GM12878 (cell line): Measurements from ENCODE around the gene FRZB. TPM values are rescaled to one million over a fixed set of nuclear protein-coding genes. Genes with fewer than 3 reads are reported as not detected.

Source experiments
- ATAC-seq: fragments of 200-7000 bp; cut with Tn5 transposase; 3 replicates; pipeline ENCODE4 v1.9.1; 2020; ENCODE audit warnings: mild to moderate bottlenecking, moderate library complexity
- BruUV-seq: library from RNA; stranded (reverse); fragments of 400-500 nt; replicated peaks from 2 replicates; lab custom pipeline; 2021; lab: Mats Ljungman, UMichigan
- CTCF ChIA-PET: fragments of 300-600 bp; sonication (Branson Sonifier 250); formaldehyde crosslinking; extraction: SDS; loops from one replicate; lab custom pipeline; 2021; ENCODE audit warnings: inconsistent platforms; lab: Yijun Ruan, JAX
- POLR2A ChIA-PET: fragments of 350-600 bp; formaldehyde crosslinking; extraction: SDS; loops from one replicate; lab custom pipeline; 2021; ENCODE audit warnings: inconsistent platforms; lab: Charles Lee
- RAD21 ChIA-PET: fragments of 300-600 bp; sonication (Branson Sonifier 250); formaldehyde crosslinking; loops from one replicate; lab custom pipeline; 2023; ENCODE audit warnings: antibody characterized with exemption; ENCODE audit not compliant: unreplicated experiment; lab: Charles Lee
- SMC1A ChIA-PET: fragments of 300-600 bp; sonication (Branson Sonifier 250); formaldehyde crosslinking; loops from one replicate; lab custom pipeline; 2023; ENCODE audit not compliant: unreplicated experiment, uncharacterized antibody; lab: Charles Lee
- DNase-seq: peaks from one replicate; pipeline ENCODE4 v3.0.0-alpha.2; 2011; ENCODE audit warnings: low read depth, low spot score
- FAIRE-seq: peaks from 3 replicates; lab custom pipeline; 2011; peaks lifted over from hg19 to GRCh38; lab: Jason Lieb, UNC
- H2AFZ ChIP-seq: 2 replicates; pipeline ENCODE4 v1.6.0; 2011; ENCODE audit warnings: low read depth, low read length, control low read depth; ENCODE audit not compliant: control insufficient read depth
- H3K27ac ChIP-seq: 2 replicates; pipeline ENCODE4 v1.5.1; 2011; ENCODE audit warnings: control low read depth; ENCODE audit not compliant: control insufficient read depth, insufficient read depth
- H3K27me3 ChIP-seq, 2 experiments: replicated peaks in 1 of 2; 2 replicates each; pipeline versions ENCODE4 v1.6.0 to v1.6.1; 2011; ENCODE audit warnings: low read length in 1 of 2; ENCODE audit not compliant: control insufficient read depth in 2 of 2, insufficient read depth in 2 of 2
- H3K36me3 ChIP-seq, 2 experiments: 2 replicates each; pipeline ENCODE4 v1.5.1; 2011; ENCODE audit warnings: low read length in 1 of 2; ENCODE audit not compliant: control insufficient read depth in 2 of 2, insufficient read depth in 2 of 2
- H3K4me1 ChIP-seq: 2 replicates; pipeline ENCODE4 v1.6.1; 2011; ENCODE audit warnings: mild to moderate bottlenecking, low read length, moderate library complexity, mixed read lengths; ENCODE audit not compliant: control insufficient read depth, insufficient read depth
- H3K4me2 ChIP-seq: 2 replicates; pipeline ENCODE4 v1.6.0; 2011; ENCODE audit warnings: control low read depth; ENCODE audit not compliant: control insufficient read depth, insufficient read depth
- H3K4me3 ChIP-seq: fragments of 200-600 bp; sonication (generic); 2 replicates; pipeline ENCODE4 v1.5.1; 2016
- H3K79me2 ChIP-seq: 2 replicates; pipeline ENCODE4 v1.6.0; 2011; ENCODE audit warnings: low read length; ENCODE audit not compliant: control insufficient read depth, insufficient read depth
- H3K9ac ChIP-seq: 2 replicates; pipeline ENCODE4 v1.8.0; 2011; ENCODE audit warnings: low read length, control low read depth, mixed read lengths; ENCODE audit not compliant: control insufficient read depth, insufficient read depth
- H3K9me3 ChIP-seq: replicated peaks from 3 replicates; pipeline ENCODE4 v1.5.1; 2011; ENCODE audit warnings: mild to moderate bottlenecking, low read length; ENCODE audit not compliant: control insufficient read depth, insufficient read depth
- H4K20me1 ChIP-seq: 2 replicates; pipeline ENCODE4 v1.6.0; 2011; ENCODE audit not compliant: control insufficient read depth, insufficient read depth
- BRCA1 ChIP-seq: IDR thresholded peaks from 2 replicates; pipeline ENCODE4 v1.6.1; 2011; ENCODE audit warnings: low read depth, low read length, improper control_type of control experiment
- CBX5 ChIP-seq: sonication (generic); IDR thresholded peaks from 2 replicates; pipeline ENCODE4 v1.6.1; 2016; ENCODE audit warnings: low read depth, moderate library complexity, mild to moderate bottlenecking, inconsistent platforms
- EGR1 ChIP-seq, 2 experiments: IDR thresholded peaks; 1 replicate in 1 of 2; 2 replicates in 1 of 2; pipeline ENCODE4 v1.6.1; 2011 to 2012; ENCODE audit warnings: low read depth in 2 of 2, low read length in 2 of 2, borderline replicate concordance in 1 of 2, mild to moderate bottlenecking in 1 of 2, moderate library complexity in 1 of 2
- ETV6 ChIP-seq, 2 experiments: fragments of 450-650 bp in 1 of 2; IDR thresholded peaks in 1 of 2; conservative IDR thresholded peaks in 1 of 2; 2 replicates each; pipeline ENCODE4 v1.6.1; 2014; ENCODE audit warnings: antibody characterized with exemption in 1 of 2, borderline replicate concordance in 1 of 2, low read depth in 1 of 2, mild to moderate bottlenecking in 1 of 2, moderate library complexity in 1 of 2
- MYC ChIP-seq: IDR thresholded peaks from 2 replicates; pipeline ENCODE4 v1.6.1; 2011; ENCODE audit warnings: mild to moderate bottlenecking, low read length, moderate library complexity, inconsistent platforms; ENCODE audit not compliant: insufficient read depth, insufficient replicate concordance, insufficient read length, severe bottlenecking
- NR2C1 ChIP-seq: fragments of 450-650 bp; IDR thresholded peaks from 2 replicates; pipeline ENCODE4 v1.6.1; 2017; ENCODE audit warnings: antibody characterized with exemption, mild to moderate bottlenecking, moderate library complexity
- NRF1 ChIP-seq: conservative IDR thresholded peaks from 2 replicates; pipeline ENCODE4 v1.6.1; 2011; ENCODE audit warnings: mild to moderate bottlenecking, low read depth, low read length, improper control_type of control experiment
- RAD51 ChIP-seq: fragments of 450-650 bp; IDR thresholded peaks from 2 replicates; pipeline ENCODE4 v1.6.1; 2016; ENCODE audit warnings: moderate library complexity, mild to moderate bottlenecking, inconsistent platforms
- SMARCA5 ChIP-seq: fragments of 450-650 bp; IDR thresholded peaks from 2 replicates; pipeline ENCODE4 v1.6.1; 2017; ENCODE audit warnings: mild to moderate bottlenecking
- SMC3 ChIP-seq: IDR thresholded peaks from 2 replicates; pipeline ENCODE4 v1.6.1; 2011; ENCODE audit warnings: low read length, improper control_type of control experiment, borderline replicate concordance
- ZZZ3 ChIP-seq: IDR thresholded peaks from 2 replicates; pipeline ENCODE4 v1.6.1; 2011; ENCODE audit warnings: low read depth; ENCODE audit not compliant: control insufficient read depth, insufficient read length
- WGBS: methylation state at CpG from one replicate; pipeline ENCODE4 v1.1.6; 2016; ENCODE audit warnings: low lambda C conversion rate; ENCODE audit not compliant: insufficient replicate concordance, insufficient coverage; ENCODE audit errors: missing lambda C conversion rate; 5-methylcytosine and 5-hydroxymethylcytosine counted together
- in situ Hi-C: fragments of 300-500 bp; cut with MboI; formaldehyde crosslinking; loops from 9 replicates; pipeline ENCODE4 v1.14.3; 2018; ENCODE audit warnings: mixed read lengths
- intact Hi-C: fragments of 100-400 bp; cut with micrococcal nuclease; formaldehyde crosslinking; loops from one replicate; pipeline ENCODE4 v1.14.2; 2022; ENCODE audit not compliant: unreplicated experiment
- polyA plus RNA-seq, 11 experiments: library from polyadenylated mRNA; depleted of rRNA in 4 of 11; unstranded in 6 of 11; stranded (reverse) in 5 of 11; fragments of >200 nt; fragmentation: Nextera tagmentation in 4 of 11; fragmentation: Illumina TruSeq in 1 of 11; extraction: Ambion mirVana in 4 of 11; extraction: Trizol in 1 of 11; gene quantifications; 1 replicate in 1 of 11; 2 replicates in 10 of 11; pipeline versions ENCODE4 v1.2.1 to v1.2.3, GENCODE V29; 2011 to 2016; ENCODE audit warnings: inconsistent platforms in 2 of 11, missing spikeins in 2 of 11, low read depth in 1 of 11
- total RNA-seq, 4 experiments: library from RNA; depleted of rRNA in 3 of 4; stranded (reverse); fragments of >200 nt in 3 of 4; fragmentation: Illumina TruSeq in 1 of 4; extraction: Trizol in 1 of 4; gene quantifications; 2 replicates each; pipeline versions ENCODE4 v1.2.1 to v1.2.3, GENCODE V29; 2013 to 2021
- TF ChIP-seq, protein P1 (sequence below): fragments of 450-650 bp; IDR thresholded peaks from 2 replicates; pipeline ENCODE4 v1.6.1; 2017; ENCODE audit warnings: borderline replicate concordance
- TF ChIP-seq, protein P2 (sequence below): IDR thresholded peaks from 2 replicates; pipeline ENCODE4 v1.6.1; 2012; ENCODE audit warnings: low read depth, low read length, improper control_type of control experiment
- TF ChIP-seq, protein P3 (sequence below): IDR thresholded peaks from 2 replicates; pipeline ENCODE4 v1.6.1; 2011; ENCODE audit warnings: low read depth, mild to moderate bottlenecking, low read length, moderate library complexity, borderline replicate concordance; ENCODE audit errors: extremely low read depth

FRZB gene
- total and polyA plus RNA-seq, 10 of the 15 experiments (the other 5 are each of a cell fraction or from before 2014, with no cell fraction given), result 0.03 TPM; not detected in 9

DNA sequence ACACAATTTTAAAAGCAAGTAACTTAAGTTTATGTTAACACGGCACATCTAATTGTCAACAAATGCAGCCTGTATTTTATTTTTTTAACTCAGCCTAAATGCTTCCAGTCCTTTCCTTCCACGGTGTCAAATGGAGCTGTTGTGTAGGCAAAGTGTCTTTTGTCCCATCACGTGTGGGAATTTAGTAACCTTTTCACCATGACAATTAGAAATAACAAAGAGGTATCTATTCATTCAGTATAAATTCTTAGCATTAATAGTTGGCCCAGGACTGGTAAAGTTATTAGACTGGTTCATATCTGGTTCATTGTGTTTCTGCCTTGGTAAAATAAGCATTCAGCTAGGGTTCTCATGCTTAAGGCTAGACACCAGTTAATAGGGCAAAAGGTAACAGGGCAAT, 47.9 kb downstream of the FRZB start:
- intact Hi-C loops (no loop called here), in situ Hi-C loops (no loop called here)
- peaks cover 0 to 2% of the 10 kb centered on the region in 2 experiments; a peak in 1 of 4 replicates for H3K27me3 ChIP-seq
- ChIA-PET POLR2A (interaction anchor here (0.7 kb wide), 1 partner anchor 13 kb away, joined by 3 read pairs; no protein-coding TSS in a partner anchor), RAD21 (no interaction called here), CTCF (interaction anchor here (1.4 kb wide), 2 partner anchors 10 to 22 kb away, joined by 3 read pairs; no protein-coding TSS in a partner anchor), SMC1A (interaction anchor here (0.6 to 1.1 kb wide), 2 partner anchors 14 to 24 kb away, joined by 3 read pairs; no protein-coding TSS in a partner anchor)
- H3K9ac ChIP-seq, result no peak overlapping the region
- H4K20me1 ChIP-seq, result no peaks in the 10 kb centered on the region
- H3K9me3 ChIP-seq, result no peaks in the 10 kb centered on the region
- no peak for FAIRE-seq
- no peak overlapping the region for H3K27ac ChIP-seq
- no peak for DNase-seq
- H3K36me3 ChIP-seq, result no peaks in the 10 kb centered on the region
- no peak for ATAC-seq
- no TSS peak for BruUV-seq
- WGBS, result 42% methylated on average over 3 of the region's 3 CpGs
- H2AFZ ChIP-seq, result no peak overlapping the region
- H3K4me2 ChIP-seq, result no peak overlapping the region
- no peak for TF ChIP-seq RAD51
- H3K4me3 ChIP-seq, result no peak overlapping the region
- no peaks in the 10 kb centered on the region for H3K79me2 ChIP-seq
- no peaks in the 10 kb centered on the region for H3K4me1 ChIP-seq

DNA sequence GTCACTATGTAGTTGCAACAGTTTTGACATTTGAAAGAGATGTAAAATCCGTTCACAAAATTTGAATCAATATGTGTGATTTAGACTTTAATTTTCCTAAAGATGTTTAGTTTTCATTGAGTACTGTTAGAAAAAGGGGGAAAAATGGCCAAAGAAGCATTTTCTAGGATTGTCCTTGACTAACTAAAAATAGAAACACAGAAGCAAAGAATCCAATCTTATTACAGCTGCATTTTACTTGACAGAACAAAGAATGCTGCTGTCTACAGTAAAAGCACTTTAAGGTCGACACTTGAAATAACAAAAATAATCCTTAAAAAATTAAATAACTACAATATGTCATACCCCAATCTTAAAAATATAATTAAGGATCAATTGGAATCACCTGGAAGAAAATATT, 48.9 kb downstream of the FRZB start:
- Histone ChIP-seq H3K27ac (no peak overlapping the region), H3K9ac (no peak overlapping the region), H3K4me3 (no peak overlapping the region), H3K4me2 (no peak overlapping the region), H4K20me1 (no peaks in the 10 kb centered on the region), H2AFZ (no peak overlapping the region), H3K79me2 (no peaks in the 10 kb centered on the region), H3K4me1 (no peaks in the 10 kb centered on the region), H3K36me3 (no peaks in the 10 kb centered on the region), H3K9me3 (no peaks in the 10 kb centered on the region), H3K27me3 (peaks cover 0 to 2% of the 10 kb centered on the region in 2 experiments; a peak in 1 of 4 replicates)
- WGBS, result 43% methylated on average over 2 of the region's 2 CpGs
- in situ Hi-C loops (no loop called here), intact Hi-C loops (no loop called here)
- BruUV-seq, result no TSS peak
- CTCF ChIA-PET, result no interaction called here
- POLR2A ChIA-PET, result interaction anchor here (0.6 kb wide), 1 partner anchor 86 kb away, joined by 3 read pairs; no protein-coding TSS in a partner anchor
- RAD21 ChIA-PET, result no interaction called here
- no peak for DNase-seq
- ATAC-seq, result no peak
- FAIRE-seq, result no peak
- SMC1A ChIA-PET, result interaction anchor here (1.1 to 1.3 kb wide), 2 partner anchors 9 to 225 kb away, joined by 3 to 4 read pairs; no protein-coding TSS in a partner anchor
- no peak for TF ChIP-seq ZZZ3
- no peak for TF ChIP-seq SMARCA5
- no peak for TF ChIP-seq SMC3
- TF ChIP-seq, protein P1, sequence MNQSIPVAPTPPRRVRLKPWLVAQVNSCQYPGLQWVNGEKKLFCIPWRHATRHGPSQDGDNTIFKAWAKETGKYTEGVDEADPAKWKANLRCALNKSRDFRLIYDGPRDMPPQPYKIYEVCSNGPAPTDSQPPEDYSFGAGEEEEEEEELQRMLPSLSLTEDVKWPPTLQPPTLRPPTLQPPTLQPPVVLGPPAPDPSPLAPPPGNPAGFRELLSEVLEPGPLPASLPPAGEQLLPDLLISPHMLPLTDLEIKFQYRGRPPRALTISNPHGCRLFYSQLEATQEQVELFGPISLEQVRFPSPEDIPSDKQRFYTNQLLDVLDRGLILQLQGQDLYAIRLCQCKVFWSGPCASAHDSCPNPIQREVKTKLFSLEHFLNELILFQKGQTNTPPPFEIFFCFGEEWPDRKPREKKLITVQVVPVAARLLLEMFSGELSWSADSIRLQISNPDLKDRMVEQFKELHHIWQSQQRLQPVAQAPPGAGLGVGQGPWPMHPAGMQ, result no peak
- TF ChIP-seq BRCA1, result no peak
- TF ChIP-seq MYC, result no peak
- TF ChIP-seq ETV6 (conservative IDR thresholded peaks at IDR 0.05 in 1 of 2, IDR thresholded peaks at IDR 0.05 in 1 of 2; ENCODE audit: borderline replicate concordance in 1 of 2, low read depth in 1 of 2), result no peak
- TF ChIP-seq EGR1 (IDR thresholded peaks at IDR 0.05; ENCODE audit: borderline replicate concordance in 1 of 2, low read depth in 2 of 2, low read length in 2 of 2), result no peak
- TF ChIP-seq, protein P2, sequence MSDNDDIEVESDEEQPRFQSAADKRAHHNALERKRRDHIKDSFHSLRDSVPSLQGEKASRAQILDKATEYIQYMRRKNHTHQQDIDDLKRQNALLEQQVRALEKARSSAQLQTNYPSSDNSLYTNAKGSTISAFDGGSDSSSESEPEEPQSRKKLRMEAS, result no peak
- TF ChIP-seq, protein P3, sequence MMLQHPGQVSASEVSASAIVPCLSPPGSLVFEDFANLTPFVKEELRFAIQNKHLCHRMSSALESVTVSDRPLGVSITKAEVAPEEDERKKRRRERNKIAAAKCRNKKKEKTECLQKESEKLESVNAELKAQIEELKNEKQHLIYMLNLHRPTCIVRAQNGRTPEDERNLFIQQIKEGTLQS, result no peak
- no peak for TF ChIP-seq NR2C1
- TF ChIP-seq CBX5, result no peak
- no peak for TF ChIP-seq NRF1
